H1 (cell line): ENCODE results near the gene TMA7B. TPM values are rescaled to one million over a fixed set of nuclear protein-coding genes. Genes with fewer than 3 reads are reported as not detected.

Source experiments
- NRF1 ChIP-seq: IDR thresholded peaks from 2 replicates; pipeline ENCODE4 v1.6.1; 2011; ENCODE audit warnings: mild to moderate bottlenecking, low read depth, low read length, improper control_type of control experiment
- polyA plus RNA-seq, 7 experiments: library from polyadenylated mRNA; depleted of rRNA in 3 of 7; stranded (reverse) in 5 of 7; unstranded in 2 of 7; fragments of >200 nt in 5 of 7; fragments of 200-250 nt in 2 of 7; gene quantifications; 1 replicate in 5 of 7; 2 replicates in 1 of 7; 4 replicates in 1 of 7; pipeline versions ENCODE4 v1.2.1 to v1.2.3, GENCODE V29; 2011 to 2013; ENCODE audit warnings: missing spikeins in 2 of 7, mixed read lengths in 2 of 7
- total RNA-seq: library from RNA; stranded (reverse); fragmentation: NEBNext Ultra II Directional; extraction: Animal tissue kit (Norgen Biotek cat#: 25700); gene quantifications from 2 replicates; pipeline ENCODE4 v1.2.1, GENCODE V29; 2021

The TMA7B gene
- total and polyA plus RNA-seq, 2 of the 8 experiments (the other 6 are each of a cell fraction or from before 2014, with no cell fraction given) = not detected

DNA sequence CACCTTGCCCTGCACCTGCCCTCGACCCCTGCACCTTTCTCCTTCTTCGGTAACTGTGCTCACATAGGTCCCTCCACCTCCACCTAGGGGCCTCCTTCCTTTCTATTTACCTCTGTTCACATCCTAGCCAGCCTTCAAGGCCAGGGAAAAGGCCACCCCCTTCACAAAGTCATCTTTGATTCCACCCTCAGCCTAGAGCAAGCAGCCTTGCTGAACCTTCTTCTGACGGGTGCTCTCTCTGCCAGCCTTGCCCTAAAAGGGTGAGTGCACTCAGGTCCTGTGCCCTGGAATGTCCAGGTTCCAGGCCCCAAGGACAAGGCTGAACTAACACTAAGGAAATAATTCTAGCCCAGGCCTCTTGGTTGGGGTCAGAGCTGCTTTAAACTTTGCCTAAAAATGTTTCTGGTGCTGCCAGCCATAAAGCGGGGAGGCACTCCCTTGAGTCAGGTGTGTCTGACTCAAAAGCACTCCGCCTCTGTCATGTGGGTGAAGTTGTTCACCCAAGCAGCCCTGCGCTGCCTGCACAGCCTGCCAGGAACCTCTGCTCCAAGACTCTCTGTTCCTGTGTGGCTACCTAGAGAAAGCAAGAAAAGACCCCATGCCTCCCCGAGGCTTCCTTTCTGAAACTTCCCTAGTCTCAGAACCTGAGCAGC, 25.3 kb downstream of the TMA7B start (continued):
- TF ChIP-seq NRF1 = no peak
- TF ChIP-seq, all 59 proteins: peak for 0
